ENCODE results near the gene FKBP2. TPM values are rescaled to one million over a fixed set of nuclear protein-coding genes. Genes with fewer than 3 reads are reported as not detected.

FKBP2 gene
- polyA plus RNA-seq, 1 donor = 79.3 TPM

DNA sequence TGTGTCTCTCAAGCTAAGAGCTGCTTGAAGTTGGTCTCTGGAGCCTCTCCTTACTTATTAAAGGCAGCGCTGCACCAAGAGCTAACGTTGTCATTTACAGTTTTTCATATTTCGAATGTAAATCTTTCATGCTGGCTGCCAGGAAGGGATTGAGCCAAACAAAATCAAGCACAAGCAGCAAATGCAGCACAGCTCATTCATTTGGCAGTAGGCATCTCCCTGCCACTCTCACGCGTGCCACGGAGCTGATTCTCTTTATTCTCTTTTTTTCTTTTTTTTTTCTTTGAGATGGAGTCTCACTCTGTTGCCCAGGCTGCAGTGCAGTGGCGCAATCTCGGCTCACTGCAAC is 8.0 kb upstream of the FKBP2 start:
- Histone ChIP-seq H3K27me3 (ENCODE audit: control insufficient read depth, insufficient read depth, low read length) (no peaks in the 10 kb centered on the region), H3K4me3 (ENCODE audit: low read length) (no peak overlapping the region), H3K27ac (ENCODE audit: low read length) (no peak overlapping the region), H3K4me1 (ENCODE audit: control insufficient read depth, insufficient read depth, low read length) (peaks cover 47% of the 10 kb centered on the region), H3K9me3 (ENCODE audit: control insufficient read depth, low read depth, low read length) (no peaks in the 10 kb centered on the region), H3K36me3 (ENCODE audit: control insufficient read depth, insufficient read depth, low read length) (peaks cover 6% of the 10 kb centered on the region)
- 90% methylated on average over 2 of the region's 8 CpGs for WGBS (ENCODE audit: insufficient coverage, low lambda C conversion rate)
- DNase-seq = no peak

DNA sequence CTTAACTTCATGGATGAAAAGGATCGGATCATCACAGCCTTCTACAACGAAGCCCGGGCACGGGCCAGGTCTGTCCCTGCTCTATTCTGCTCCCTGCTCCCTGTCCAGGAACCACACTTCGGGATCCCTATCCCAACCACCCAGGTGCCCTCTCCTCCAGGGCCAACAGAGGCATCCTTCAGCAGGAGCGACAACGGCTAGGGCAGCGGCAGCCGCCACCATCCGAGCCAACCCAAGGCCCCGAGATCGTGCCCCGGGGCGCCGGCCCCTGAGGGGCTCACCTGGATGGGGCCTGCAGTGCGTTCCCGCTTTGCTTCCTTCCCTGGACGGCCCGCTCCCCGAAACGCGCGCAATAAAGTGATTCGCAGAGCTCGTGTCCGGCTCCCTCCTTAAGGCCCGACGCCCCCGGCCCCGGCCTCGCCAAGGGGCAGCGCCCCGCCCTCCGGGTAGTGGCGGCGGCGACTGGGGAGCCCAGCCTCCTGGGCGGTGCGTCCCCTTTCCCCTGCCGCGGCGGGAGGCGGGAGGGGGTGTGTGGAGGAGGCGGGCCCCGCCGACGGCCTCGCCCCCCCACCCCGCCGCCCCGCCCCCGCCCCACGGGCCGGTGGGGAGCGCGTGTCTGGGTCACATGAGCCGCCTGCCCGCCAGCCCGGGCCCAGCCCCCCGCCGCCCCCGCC is 6.8 kb upstream of the FKBP2 start, which contains the start of gene VEGFB:
TSS of gene VEGFB (plus strand) at position 672 of the 674 bp plus-strand sequence. CDS start 250 bp downstream, outside the sequence.
- Histone ChIP-seq H3K9me3 (ENCODE audit: control insufficient read depth, low read depth, low read length) (no peaks in the 10 kb centered on the region), H3K27me3 (ENCODE audit: control insufficient read depth, insufficient read depth, low read length) (no peaks in the 10 kb centered on the region), H3K4me1 (ENCODE audit: control insufficient read depth, insufficient read depth, low read length) (peaks cover 51% of the 10 kb centered on the region), H3K36me3 (ENCODE audit: control insufficient read depth, insufficient read depth, low read length) (peaks cover 17% of the 10 kb centered on the region), H3K27ac (ENCODE audit: low read length) (peak within 1 kb of the TSS; percentile 23), H3K4me3 (ENCODE audit: low read length) (peak within 1 kb of the TSS; percentile 71)
- DNase-seq = peak; percentile 50 to 75
- WGBS (ENCODE audit: insufficient coverage, low lambda C conversion rate) = no CpG with 5 or more reads among the region's 62 CpGs

DNA sequence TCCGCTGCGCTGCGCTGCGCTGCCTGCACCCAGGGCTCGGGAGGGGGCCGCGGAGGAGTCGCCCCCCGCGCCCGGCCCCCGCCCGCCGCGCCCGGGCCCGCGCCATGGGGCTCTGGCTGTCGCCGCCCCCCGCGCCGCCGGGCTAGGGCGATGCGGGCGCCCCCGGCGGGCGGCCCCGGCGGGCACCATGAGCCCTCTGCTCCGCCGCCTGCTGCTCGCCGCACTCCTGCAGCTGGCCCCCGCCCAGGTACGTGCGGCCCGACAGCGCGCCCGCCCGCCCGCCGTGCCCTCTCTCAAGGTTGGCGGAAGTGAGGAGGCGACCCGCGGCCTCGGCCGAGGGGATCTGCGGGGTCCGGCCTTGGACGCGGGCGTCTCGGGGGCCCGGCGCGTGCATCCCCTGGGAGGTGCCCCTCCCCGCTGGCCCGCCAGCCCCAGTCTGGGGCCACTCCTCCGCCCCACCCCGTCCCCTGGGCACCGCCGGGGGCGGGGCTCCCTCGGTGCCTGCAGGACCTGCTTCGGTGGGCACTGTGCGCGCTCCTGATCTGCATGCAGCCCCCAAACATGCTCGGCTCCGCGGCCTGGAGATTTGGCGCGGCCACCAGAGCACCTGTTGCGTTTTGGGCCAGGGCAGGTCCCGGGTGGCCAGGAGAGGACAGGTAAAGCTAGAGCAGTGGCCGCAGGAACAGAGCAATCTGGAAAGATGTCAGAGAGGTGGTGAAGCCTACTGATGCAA is 6.1 kb upstream of the FKBP2 start:
- no CpG with 5 or more reads among the region's 80 CpGs for WGBS (ENCODE audit: insufficient coverage, low lambda C conversion rate)
- Histone ChIP-seq H3K9me3 (ENCODE audit: control insufficient read depth, low read depth, low read length) (no peaks in the 10 kb centered on the region), H3K27ac (ENCODE audit: low read length) (no peak overlapping the region), H3K27me3 (ENCODE audit: control insufficient read depth, insufficient read depth, low read length) (no peaks in the 10 kb centered on the region), H3K4me3 (ENCODE audit: low read length) (peak overlapping the region; percentile 71), H3K36me3 (ENCODE audit: control insufficient read depth, insufficient read depth, low read length) (peaks cover 21% of the 10 kb centered on the region), H3K4me1 (ENCODE audit: control insufficient read depth, insufficient read depth, low read length) (peaks cover 47% of the 10 kb centered on the region)
- DNase-seq = peak; percentile 43 to 74

DNA sequence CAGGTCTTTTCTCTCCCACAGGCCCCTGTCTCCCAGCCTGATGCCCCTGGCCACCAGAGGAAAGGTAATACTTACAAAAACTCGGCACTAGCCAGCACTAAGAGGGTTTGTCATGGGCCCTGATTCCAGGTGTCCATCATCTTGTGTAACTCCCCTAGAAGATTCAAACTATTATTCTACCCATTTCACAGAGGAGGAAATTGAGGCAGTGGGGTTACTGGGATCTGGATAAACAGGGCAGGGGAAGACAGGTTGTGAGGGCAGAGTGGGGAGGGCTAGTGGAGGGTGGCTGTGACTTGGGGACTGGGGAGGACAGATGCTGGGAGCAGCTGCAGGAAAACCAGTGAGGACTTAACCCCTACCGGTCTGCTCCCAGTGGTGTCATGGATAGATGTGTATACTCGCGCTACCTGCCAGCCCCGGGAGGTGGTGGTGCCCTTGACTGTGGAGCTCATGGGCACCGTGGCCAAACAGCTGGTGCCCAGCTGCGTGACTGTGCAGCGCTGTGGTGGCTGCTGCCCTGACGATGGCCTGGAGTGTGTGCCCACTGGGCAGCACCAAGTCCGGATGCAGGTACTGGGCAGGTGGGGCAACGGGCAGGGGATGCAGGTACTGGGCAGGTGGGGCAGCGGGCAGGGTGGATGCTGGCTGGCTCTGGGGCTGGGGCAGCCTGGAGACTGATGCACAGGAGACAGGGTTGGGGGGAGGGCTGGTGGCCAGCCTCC is 5.3 kb upstream of the FKBP2 start:
- Histone ChIP-seq H3K9me3 (ENCODE audit: control insufficient read depth, low read depth, low read length) (no peaks in the 10 kb centered on the region), H3K4me1 (ENCODE audit: control insufficient read depth, insufficient read depth, low read length) (peaks cover 53% of the 10 kb centered on the region), H3K36me3 (ENCODE audit: control insufficient read depth, insufficient read depth, low read length) (peaks cover 21% of the 10 kb centered on the region), H3K27ac (ENCODE audit: low read length) (no peak overlapping the region), H3K4me3 (ENCODE audit: low read length) (peak overlapping the region; percentile 71), H3K27me3 (ENCODE audit: control insufficient read depth, insufficient read depth, low read length) (no peaks in the 10 kb centered on the region)
- no CpG with 5 or more reads among the region's 12 CpGs for WGBS (ENCODE audit: insufficient coverage, low lambda C conversion rate)
- DNase-seq = no peak

DNA sequence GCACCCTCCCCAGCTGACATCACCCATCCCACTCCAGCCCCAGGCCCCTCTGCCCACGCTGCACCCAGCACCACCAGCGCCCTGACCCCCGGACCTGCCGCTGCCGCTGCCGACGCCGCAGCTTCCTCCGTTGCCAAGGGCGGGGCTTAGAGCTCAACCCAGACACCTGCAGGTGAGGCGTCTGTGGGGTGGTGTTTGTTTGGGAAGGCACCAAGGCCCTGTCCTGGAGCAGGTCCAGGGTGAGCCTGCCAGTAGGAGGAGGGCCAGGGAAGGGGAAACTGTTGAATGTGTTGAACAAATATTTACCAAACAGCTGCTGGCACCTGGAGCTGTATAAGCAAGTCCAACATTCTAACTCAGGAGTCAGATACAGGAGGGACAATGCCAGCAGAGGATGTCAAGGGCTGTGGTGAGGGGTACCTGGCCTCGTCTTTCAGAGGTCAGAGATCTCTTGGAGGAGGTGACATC is 3.4 kb upstream of the FKBP2 start:
- Histone ChIP-seq H3K4me3 (ENCODE audit: low read length) (no peak overlapping the region), H3K9me3 (ENCODE audit: control insufficient read depth, low read depth, low read length) (no peaks in the 10 kb centered on the region), H3K4me1 (ENCODE audit: control insufficient read depth, insufficient read depth, low read length) (peaks cover 44% of the 10 kb centered on the region), H3K27ac (ENCODE audit: low read length) (peak overlapping the region; percentile 35), H3K36me3 (ENCODE audit: control insufficient read depth, insufficient read depth, low read length) (peaks cover 21% of the 10 kb centered on the region), H3K27me3 (ENCODE audit: control insufficient read depth, insufficient read depth, low read length) (no peaks in the 10 kb centered on the region)
- DNase-seq = peak; percentile 72 to 85
- no CpG with 5 or more reads among the region's 12 CpGs for WGBS (ENCODE audit: insufficient coverage, low lambda C conversion rate)

DNA sequence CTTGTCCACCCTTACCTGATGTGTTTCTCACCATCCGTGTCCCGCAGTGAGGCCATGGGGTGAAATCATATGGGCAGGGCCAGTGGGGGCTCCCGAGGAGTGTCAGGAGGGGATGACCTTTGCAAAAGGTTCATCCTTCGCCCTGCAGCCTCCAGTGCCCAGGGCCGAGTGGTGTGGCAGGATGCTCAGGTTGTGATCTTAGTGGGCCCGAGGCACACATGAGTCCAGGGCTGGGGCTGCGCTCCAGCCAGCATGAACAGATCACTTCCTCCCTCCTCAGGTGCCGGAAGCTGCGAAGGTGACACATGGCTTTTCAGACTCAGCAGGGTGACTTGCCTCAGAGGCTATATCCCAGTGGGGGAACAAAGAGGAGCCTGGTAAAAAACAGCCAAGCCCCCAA is 2.8 kb upstream of the FKBP2 start:
- H3K27me3 ChIP-seq (ENCODE audit: control insufficient read depth, insufficient read depth, low read length) = no peaks in the 10 kb centered on the region
- DNase-seq = no peak
- WGBS (ENCODE audit: insufficient coverage, low lambda C conversion rate) = no CpG with 5 or more reads among the region's 9 CpGs
- peaks cover 46% of the 10 kb centered on the region for H3K4me1 ChIP-seq (ENCODE audit: control insufficient read depth, insufficient read depth, low read length)
- H3K27ac ChIP-seq (ENCODE audit: low read length) = peak overlapping the region; percentile 1
- H3K36me3 ChIP-seq (ENCODE audit: control insufficient read depth, insufficient read depth, low read length) = peaks cover 24% of the 10 kb centered on the region
- no peak overlapping the region for H3K4me3 ChIP-seq (ENCODE audit: low read length)
- no peaks in the 10 kb centered on the region for H3K9me3 ChIP-seq (ENCODE audit: control insufficient read depth, low read depth, low read length)

DNA sequence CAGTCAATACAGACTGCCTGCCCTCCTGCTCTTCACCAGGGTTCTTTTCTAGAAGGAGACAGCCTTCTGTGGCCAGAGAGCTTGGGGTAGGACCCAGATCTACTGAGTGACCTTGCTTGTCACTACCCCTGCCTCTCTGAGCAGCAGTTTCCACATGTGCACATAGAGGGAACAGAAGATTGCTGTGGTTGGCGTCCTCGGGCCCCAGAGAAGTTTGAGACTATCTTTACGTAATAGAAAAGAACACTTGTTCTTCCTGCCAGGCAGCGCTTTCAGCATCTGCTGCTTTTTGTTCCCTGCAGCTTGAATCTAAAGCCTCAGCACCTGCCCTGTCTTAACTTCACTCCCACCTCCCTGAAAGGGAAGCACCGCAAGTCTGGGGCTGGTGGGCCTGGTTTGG is 1.9 kb upstream of the FKBP2 start:
- H3K27me3 ChIP-seq (ENCODE audit: control insufficient read depth, insufficient read depth, low read length) = no peaks in the 10 kb centered on the region
- H3K36me3 ChIP-seq (ENCODE audit: control insufficient read depth, insufficient read depth, low read length) = peaks cover 33% of the 10 kb centered on the region
- H3K27ac ChIP-seq (ENCODE audit: low read length) = peak overlapping the region; percentile 14
- DNase-seq = no peak
- peaks cover 48% of the 10 kb centered on the region for H3K4me1 ChIP-seq (ENCODE audit: control insufficient read depth, insufficient read depth, low read length)
- no peaks in the 10 kb centered on the region for H3K9me3 ChIP-seq (ENCODE audit: control insufficient read depth, low read depth, low read length)
- no CpG with 5 or more reads among the region's 5 CpGs for WGBS (ENCODE audit: insufficient coverage, low lambda C conversion rate)
- H3K4me3 ChIP-seq (ENCODE audit: low read length) = no peak overlapping the region

DNA sequence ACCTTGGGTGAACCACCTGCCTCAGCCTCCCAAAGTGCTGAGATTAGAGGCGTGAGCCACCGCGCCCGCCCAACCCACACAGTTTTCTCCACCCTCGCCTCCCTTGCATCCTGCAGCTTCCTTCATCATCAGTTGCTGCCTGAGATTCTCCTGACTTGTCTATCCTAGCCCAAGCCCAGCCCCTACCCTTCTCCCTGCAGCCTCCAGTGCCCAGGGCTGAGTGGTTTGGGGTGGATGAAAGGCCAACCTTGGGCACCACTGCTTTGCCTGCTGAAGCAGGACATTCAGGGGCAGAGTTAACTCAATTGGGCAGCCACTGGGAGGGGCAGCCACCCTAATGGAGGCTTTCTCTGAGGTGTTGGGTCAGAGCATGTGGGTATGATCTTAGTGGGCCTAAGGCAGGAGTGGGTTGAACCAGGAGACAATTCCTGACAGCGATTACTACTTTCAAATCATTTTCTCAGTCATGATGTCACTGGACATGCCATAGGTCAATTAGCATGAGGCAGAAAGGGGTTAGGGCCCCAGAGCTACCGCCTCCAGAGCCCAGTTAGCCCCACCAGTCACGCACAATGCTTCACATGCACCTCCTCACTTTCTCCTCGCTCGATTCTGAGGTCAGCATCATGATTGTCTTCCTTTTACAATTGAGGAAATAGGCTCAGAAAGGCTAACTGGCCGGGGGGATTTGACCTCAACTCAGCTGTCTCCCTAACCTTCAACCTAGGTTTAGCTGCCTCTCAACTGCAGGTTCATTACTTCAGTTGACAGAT is 1.0 kb upstream of the FKBP2 start:
- 83% methylated on average over 1 of the region's 11 CpGs for WGBS (ENCODE audit: insufficient coverage, low lambda C conversion rate)
- DNase-seq = no peak
- Histone ChIP-seq H3K36me3 (ENCODE audit: control insufficient read depth, insufficient read depth, low read length) (peaks cover 37% of the 10 kb centered on the region), H3K27ac (ENCODE audit: low read length) (peak overlapping the region; percentile 100), H3K4me1 (ENCODE audit: control insufficient read depth, insufficient read depth, low read length) (peaks cover 50% of the 10 kb centered on the region), H3K27me3 (ENCODE audit: control insufficient read depth, insufficient read depth, low read length) (no peaks in the 10 kb centered on the region), H3K4me3 (ENCODE audit: low read length) (peak overlapping the region; percentile 95), H3K9me3 (ENCODE audit: control insufficient read depth, low read depth, low read length) (no peaks in the 10 kb centered on the region)

DNA sequence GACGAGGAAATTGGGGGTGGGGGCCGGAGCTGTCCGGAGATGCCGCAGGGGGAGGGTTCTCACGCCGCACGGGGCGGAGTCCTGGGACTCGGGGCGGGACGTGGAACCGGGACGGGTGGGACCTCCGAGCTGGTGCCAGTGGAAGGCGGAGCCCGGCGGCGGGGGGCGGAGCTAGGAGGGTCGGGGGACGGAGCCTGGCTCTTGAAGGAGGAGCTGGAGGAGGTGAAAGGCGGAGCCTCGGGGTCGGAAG is 271 bp downstream of the FKBP2 start:
- Histone ChIP-seq H3K9me3 (ENCODE audit: control insufficient read depth, low read depth, low read length) (no peaks in the 10 kb centered on the region), H3K4me3 (ENCODE audit: low read length) (peak overlapping the region; percentile 95), H3K27me3 (ENCODE audit: control insufficient read depth, insufficient read depth, low read length) (no peaks in the 10 kb centered on the region), H3K27ac (ENCODE audit: low read length) (peak overlapping the region; percentile 100), H3K4me1 (ENCODE audit: control insufficient read depth, insufficient read depth, low read length) (peaks cover 44% of the 10 kb centered on the region), H3K36me3 (ENCODE audit: control insufficient read depth, insufficient read depth, low read length) (peaks cover 33% of the 10 kb centered on the region)
- no CpG with 5 or more reads among the region's 24 CpGs for WGBS (ENCODE audit: insufficient coverage, low lambda C conversion rate)
- DNase-seq = peak in 1 of 2 donors; percentile 100
